GM12891 (cell line): ENCODE measurements around the gene IDH3B.
"Not testable (repeated sequence)": the region's sequence is repeated elsewhere in the genome, so short reads cannot be mapped to it uniquely, and the experiment has no call there.

Experiments used
- PAX5 ChIP-seq: IDR thresholded peaks from 2 replicates; pipeline ENCODE4 v1.6.1; 2011; ENCODE audit warnings: low read length, moderate library complexity, mild to moderate bottlenecking; ENCODE audit not compliant: insufficient read depth, severe bottlenecking
- POLR2A ChIP-seq: IDR thresholded peaks from 2 replicates; pipeline ENCODE4 v1.6.1; 2011; ENCODE audit warnings: low read depth, low read length, control low read depth
- POLR2AphosphoS5 ChIP-seq: IDR thresholded peaks from 2 replicates; pipeline ENCODE4 v1.6.1; 2011; ENCODE audit warnings: low read depth, low read length, control low read depth
- POU2F2 ChIP-seq: IDR thresholded peaks from 2 replicates; pipeline ENCODE4 v1.6.1; 2011; ENCODE audit warnings: low read depth, mild to moderate bottlenecking, control low read depth, low read length, moderate library complexity
- SPI1 ChIP-seq: IDR thresholded peaks from 2 replicates; pipeline ENCODE4 v1.6.1; 2011; ENCODE audit warnings: low read depth, low read length, control low read depth
- TAF1 ChIP-seq: IDR thresholded peaks from 2 replicates; pipeline ENCODE4 v1.6.1; 2011; ENCODE audit warnings: low read depth, low read length, control low read depth

- TF ChIP-seq POLR2AphosphoS5, POLR2A, SPI1, TAF1, PAX5, POU2F2: not testable (repeated sequence)
These were observed 32.0 kb upstream of the IDH3B start for GRCh38 chr20:2695984-2696525.
